Gastroesophageal sphincter (tissue), 4 donors: ENCODE results near the gene XKR3. TPM values are rescaled to one million over a fixed set of nuclear protein-coding genes. Genes with fewer than 3 reads are reported as not detected.

ENCODE experiments used
- ATAC-seq: fragments of 150-250 bp; one replicate; pipeline ENCODE4 v1.9.1; 2016; ENCODE audit warnings: mild to moderate bottlenecking, moderate library complexity
- H3K27ac ChIP-seq, 4 donors: fragments of 200-600 bp; sonication (generic) in 3 of 4; 1 replicate in 3 of 4; 2 replicates in 1 of 4; pipeline ENCODE4 v1.5.1; 2016 to 2019
- H3K27me3 ChIP-seq: fragments of 200-600 bp; sonication (generic); one replicate; pipeline ENCODE4 v1.5.1; 2019
- H3K36me3 ChIP-seq, 2 donors: fragments of 200-600 bp; sonication (generic); one replicate each; pipeline ENCODE4 v1.5.1; 2019; ENCODE audit warnings: control low read depth in 1 of 2
- H3K4me1 ChIP-seq, 3 donors: fragments of 200-600 bp; sonication (generic); 1 replicate in 2 of 3; 2 replicates in 1 of 3; pipeline ENCODE4 v1.5.1; 2016 to 2019; ENCODE audit warnings: control low read depth in 2 of 3
- H3K4me3 ChIP-seq, 2 donors: fragments of 200-600 bp; sonication (generic); one replicate each; pipeline ENCODE4 v1.5.1; 2019; ENCODE audit warnings: mild to moderate bottlenecking in 1 of 2, moderate library complexity in 1 of 2
- H3K9me3 ChIP-seq, 3 donors: fragments of 200-600 bp; sonication (generic); one replicate each; pipeline ENCODE4 v1.5.1; 2017 to 2019; ENCODE audit warnings: control low read depth in 2 of 3
- CTCF ChIP-seq, 4 experiments: fragments of 200-600 bp in 2 of 4; fragments of 450-650 bp in 2 of 4; sonication (generic) in 1 of 4; IDR thresholded peaks; one replicate each; pipeline ENCODE4 v1.5.1; 2017 to 2019; ENCODE audit warnings: antibody characterized with exemption in 4 of 4, mild to moderate bottlenecking in 2 of 4, moderate library complexity in 2 of 4
- EP300 ChIP-seq: sonication (generic); formaldehyde crosslinking; IDR thresholded peaks from one replicate; pipeline ENCODE4 v1.6.1; 2017; ENCODE audit warnings: antibody characterized with exemption, mild to moderate bottlenecking
- POLR2A ChIP-seq, 2 donors: fragments of 450-650 bp; IDR thresholded peaks; one replicate each; pipeline ENCODE4 v1.6.1; 2017; ENCODE audit warnings: antibody characterized with exemption in 2 of 2, mild to moderate bottlenecking in 2 of 2, moderate library complexity in 1 of 2
- POLR2AphosphoS5 ChIP-seq: sonication (generic); formaldehyde crosslinking; IDR thresholded peaks from one replicate; pipeline ENCODE4 v1.6.1; 2017; ENCODE audit warnings: antibody characterized with exemption
- WGBS, 2 donors: methylation state at CpG; one replicate each; pipeline ENCODE4 v1.1.5; 2018; ENCODE audit warnings: low coverage in 1 of 2; 5-methylcytosine and 5-hydroxymethylcytosine counted together
- total RNA-seq, 4 donors: library from RNA; depleted of rRNA; stranded (reverse); fragments of >200 nt; gene quantifications; one replicate each; pipeline ENCODE4 v1.1.0, GENCODE V29; 2016

Gene XKR3
- total RNA-seq, 4 donors from 2014 or later, result not detected

GRCh38 chr22:16783930-16784354, 41.3 kb downstream of the XKR3 start:
- no peak for ATAC-seq
- no peaks in the 10 kb centered on the region for H3K9me3 ChIP-seq
- H3K27me3 ChIP-seq, result no peaks in the 10 kb centered on the region
- no peaks in the 10 kb centered on the region for H3K36me3 ChIP-seq
- H3K4me1 ChIP-seq, result no peaks in the 10 kb centered on the region
- H3K4me3 ChIP-seq, result no peak overlapping the region
- no peak overlapping the region for H3K27ac ChIP-seq
- TF ChIP-seq POLR2AphosphoS5 (no peak), CTCF (IDR thresholded peaks at IDR 0.05) (no peak), POLR2A (IDR thresholded peaks at IDR 0.05) (no peak), EP300 (no peak)
- WGBS, 2 donors, result 64 to 85% methylated on average over 6 to 8 of the region's 8 CpGs

GRCh38 chr22:16783453-16783852, 41.8 kb downstream of the XKR3 start:
- H3K4me1 ChIP-seq, result no peaks in the 10 kb centered on the region
- no peak overlapping the region for H3K27ac ChIP-seq
- no peaks in the 10 kb centered on the region for H3K36me3 ChIP-seq
- no peak for ATAC-seq
- H3K27me3 ChIP-seq, result no peaks in the 10 kb centered on the region
- 76 to 94% methylated on average over 3 to 4 of the region's 4 CpGs for WGBS, 2 donors
- H3K4me3 ChIP-seq, result no peak overlapping the region
- TF ChIP-seq CTCF (IDR thresholded peaks at IDR 0.05) (no peak), POLR2AphosphoS5 (no peak), EP300 (no peak), POLR2A (IDR thresholded peaks at IDR 0.05) (no peak)
- no peaks in the 10 kb centered on the region for H3K9me3 ChIP-seq

GRCh38 chr22:16781764-16782329, 43.4 kb downstream of the XKR3 start:
- Histone ChIP-seq H3K4me1 (no peaks in the 10 kb centered on the region), H3K27me3 (no peaks in the 10 kb centered on the region), H3K36me3 (no peaks in the 10 kb centered on the region), H3K9me3 (no peaks in the 10 kb centered on the region), H3K27ac (no peak overlapping the region), H3K4me3 (no peak overlapping the region)
- TF ChIP-seq CTCF (IDR thresholded peaks at IDR 0.05) (no peak), POLR2AphosphoS5 (no peak), EP300 (no peak), POLR2A (IDR thresholded peaks at IDR 0.05) (no peak)
- no peak for ATAC-seq
- 53 to 60% methylated on average over 2 of the region's 2 CpGs for WGBS, 2 donors

- WGBS, 2 donors, result 69 to 70% methylated on average over 8 to 10 of the region's 11 CpGs
- Histone ChIP-seq H3K36me3 (no peaks in the 10 kb centered on the region), H3K9me3 (no peaks in the 10 kb centered on the region), H3K27ac (no peak overlapping the region), H3K4me3 (no peak overlapping the region), H3K27me3 (no peaks in the 10 kb centered on the region), H3K4me1 (no peaks in the 10 kb centered on the region)
- TF ChIP-seq CTCF (IDR thresholded peaks at IDR 0.05) (no peak), POLR2AphosphoS5 (no peak), POLR2A (IDR thresholded peaks at IDR 0.05) (no peak), EP300 (no peak)
- ATAC-seq, result no peak
These were observed 44.0 kb downstream of the XKR3 start for GRCh38 chr22:16781074-16781763.
